Gastrocnemius medialis (tissue), 4 donors: Measurements from ENCODE around the gene ASRGL1.

Experiments
- CTCF ChIP-seq, 5 experiments: fragments of 450-650 bp in 3 of 5; fragments of 200-600 bp in 2 of 5; sonication (generic) in 2 of 5; IDR thresholded peaks in 4 of 5; conservative IDR thresholded peaks in 1 of 5; 1 replicate in 4 of 5; 2 replicates in 1 of 5; pipeline ENCODE4 v1.5.1; 2016 to 2019; ENCODE audit warnings: antibody characterized with exemption in 5 of 5, mild to moderate bottlenecking in 3 of 5, moderate library complexity in 3 of 5
- POLR2A ChIP-seq, 2 donors: fragments of 450-650 bp; IDR thresholded peaks; one replicate each; pipeline ENCODE4 v1.6.1; 2017; ENCODE audit warnings: antibody characterized with exemption in 2 of 2, mild to moderate bottlenecking in 2 of 2, moderate library complexity in 2 of 2

GRCh38 chr11:62393735-62394134 lies 56.5 kb downstream of the ASRGL1 start:
- no peak for TF ChIP-seq CTCF (IDR thresholded peaks at IDR 0.05 in 4 of 5, conservative IDR thresholded peaks at IDR 0.05 in 1 of 5)
- no peak for TF ChIP-seq POLR2A (IDR thresholded peaks at IDR 0.05)
